ENCODE measurements around the gene BAZ1B.

- TF ChIP-seq CTCF (IDR thresholded peaks at IDR 0.05; ENCODE audit: insufficient read depth, low read length, poor library complexity, severe bottlenecking) (no peak), EZH2phosphoT487 (conservative IDR thresholded peaks at IDR 0.05; ENCODE audit: low read length) (no peak)
Observed at GRCh38 chr7:73442903-73443500, 79.1 kb downstream of the BAZ1B start.

Data from SU-DHL-6 (cell line).